Nephron (organoid): ENCODE measurements around the gene PEAK1.

ENCODE experiments used
- H3K27ac Mint-ChIP-seq, 3 experiments: 2 replicates each; pipeline ENCODE4 v1.8.0; 2020; ENCODE audit warnings: mixed read lengths in 3 of 3, mild to moderate bottlenecking in 2 of 3, moderate library complexity in 1 of 3
- H3K27me3 Mint-ChIP-seq: 2 replicates; pipeline ENCODE4 v1.8.0; 2021; ENCODE audit warnings: low read depth, mild to moderate bottlenecking, moderate library complexity, mixed read lengths
- H3K36me3 Mint-ChIP-seq: 2 replicates; pipeline ENCODE4 v1.8.0; 2020; ENCODE audit warnings: low read depth, mixed read lengths
- H3K4me1 Mint-ChIP-seq: 2 replicates; pipeline ENCODE4 v1.8.0; 2020; ENCODE audit warnings: mixed read lengths
- H3K4me3 Mint-ChIP-seq, 3 experiments: 2 replicates each; pipeline ENCODE4 v1.8.0; 2020; ENCODE audit warnings: mild to moderate bottlenecking in 3 of 3, mixed read lengths in 3 of 3, moderate library complexity in 2 of 3
- H3K9me3 Mint-ChIP-seq: 2 replicates; pipeline ENCODE4 v1.8.0; 2020; ENCODE audit warnings: mixed read lengths
- TF ChIP-seq, protein P1 (sequence below), 3 experiments: fragments of 200-600 bp; sonication (generic); IDR thresholded peaks; one replicate each; pipeline ENCODE4 v1.5.0; 2021; ENCODE audit warnings: antibody characterized with exemption in 3 of 3; ENCODE audit not compliant: unreplicated experiment in 3 of 3

The PEAK1 gene

DNA sequence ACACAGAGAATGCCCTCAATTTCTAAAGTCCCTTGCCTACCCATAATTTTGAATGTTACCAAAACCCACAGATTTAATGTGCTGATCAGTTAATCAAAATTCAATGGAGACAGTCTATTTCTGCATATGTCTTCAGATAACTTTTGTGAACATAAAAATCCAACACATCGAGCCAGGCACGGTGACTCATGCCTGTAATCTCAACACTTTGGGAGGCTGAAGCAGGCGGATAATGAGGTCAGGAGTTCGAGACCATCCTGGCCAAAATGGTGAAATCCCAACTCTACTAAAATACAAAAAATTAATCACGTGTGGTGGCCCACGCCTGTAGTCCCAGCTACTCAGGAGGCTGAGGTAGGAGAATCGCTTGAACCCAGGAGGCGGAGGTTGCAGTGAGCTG lies 49.3 kb downstream of the PEAK1 start:
- no peak overlapping the region for H3K4me3 Mint-ChIP-seq
- H3K9me3 Mint-ChIP-seq: no peaks in the 10 kb centered on the region
- no peak overlapping the region for H3K27ac Mint-ChIP-seq
- H3K4me1 Mint-ChIP-seq: no peaks in the 10 kb centered on the region
- TF ChIP-seq, protein P1, sequence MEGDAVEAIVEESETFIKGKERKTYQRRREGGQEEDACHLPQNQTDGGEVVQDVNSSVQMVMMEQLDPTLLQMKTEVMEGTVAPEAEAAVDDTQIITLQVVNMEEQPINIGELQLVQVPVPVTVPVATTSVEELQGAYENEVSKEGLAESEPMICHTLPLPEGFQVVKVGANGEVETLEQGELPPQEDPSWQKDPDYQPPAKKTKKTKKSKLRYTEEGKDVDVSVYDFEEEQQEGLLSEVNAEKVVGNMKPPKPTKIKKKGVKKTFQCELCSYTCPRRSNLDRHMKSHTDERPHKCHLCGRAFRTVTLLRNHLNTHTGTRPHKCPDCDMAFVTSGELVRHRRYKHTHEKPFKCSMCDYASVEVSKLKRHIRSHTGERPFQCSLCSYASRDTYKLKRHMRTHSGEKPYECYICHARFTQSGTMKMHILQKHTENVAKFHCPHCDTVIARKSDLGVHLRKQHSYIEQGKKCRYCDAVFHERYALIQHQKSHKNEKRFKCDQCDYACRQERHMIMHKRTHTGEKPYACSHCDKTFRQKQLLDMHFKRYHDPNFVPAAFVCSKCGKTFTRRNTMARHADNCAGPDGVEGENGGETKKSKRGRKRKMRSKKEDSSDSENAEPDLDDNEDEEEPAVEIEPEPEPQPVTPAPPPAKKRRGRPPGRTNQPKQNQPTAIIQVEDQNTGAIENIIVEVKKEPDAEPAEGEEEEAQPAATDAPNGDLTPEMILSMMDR (IDR thresholded peaks at IDR 0.05; ENCODE audit: unreplicated experiment in 3 of 3): no peak
- H3K27me3 Mint-ChIP-seq: no peaks in the 10 kb centered on the region
- no peaks in the 10 kb centered on the region for H3K36me3 Mint-ChIP-seq

GRCh38 chr15:77369168-77369567 lies 50.7 kb downstream of the PEAK1 start:
- no peaks in the 10 kb centered on the region for H3K9me3 Mint-ChIP-seq
- H3K27me3 Mint-ChIP-seq: no peaks in the 10 kb centered on the region
- no peak overlapping the region for H3K4me3 Mint-ChIP-seq
- no peak overlapping the region for H3K27ac Mint-ChIP-seq
- H3K4me1 Mint-ChIP-seq: no peaks in the 10 kb centered on the region
- TF ChIP-seq, protein P1 (IDR thresholded peaks at IDR 0.05; ENCODE audit: unreplicated experiment in 3 of 3): no peak
- H3K36me3 Mint-ChIP-seq: peaks cover 4% of the 10 kb centered on the region

DNA sequence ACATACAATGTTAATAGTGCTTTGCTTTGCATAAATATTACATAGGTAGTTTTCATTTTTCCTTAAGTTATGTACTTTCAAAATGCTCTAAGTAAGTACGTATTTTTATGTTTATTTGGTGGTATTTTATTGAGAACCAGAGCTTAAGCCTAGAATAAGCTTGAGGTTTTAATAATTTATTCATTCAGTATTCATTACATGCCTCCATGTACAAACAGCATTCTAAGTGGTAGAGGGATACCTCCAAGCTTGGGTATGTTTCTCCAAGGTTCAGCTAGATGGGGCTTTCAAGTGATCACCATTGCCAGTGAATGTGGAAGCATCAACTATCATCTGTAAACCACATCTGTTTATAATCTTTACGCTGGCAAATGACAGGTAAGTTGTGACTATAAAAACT lies 52.3 kb downstream of the PEAK1 start:
- H3K9me3 Mint-ChIP-seq: no peaks in the 10 kb centered on the region
- H3K4me3 Mint-ChIP-seq: no peak overlapping the region
- no peaks in the 10 kb centered on the region for H3K27me3 Mint-ChIP-seq
- H3K27ac Mint-ChIP-seq: no peak overlapping the region
- TF ChIP-seq, protein P1 (IDR thresholded peaks at IDR 0.05; ENCODE audit: unreplicated experiment in 3 of 3): no peak
- H3K4me1 Mint-ChIP-seq: no peaks in the 10 kb centered on the region
- peaks cover 12% of the 10 kb centered on the region for H3K36me3 Mint-ChIP-seq

- TF ChIP-seq, protein P1 (IDR thresholded peaks at IDR 0.05; ENCODE audit: unreplicated experiment in 3 of 3): no peak
- Mint-ChIP-seq H3K27ac (no peak overlapping the region), H3K4me3 (no peak overlapping the region), H3K27me3 (no peaks in the 10 kb centered on the region), H3K36me3 (peaks cover 19% of the 10 kb centered on the region), H3K4me1 (no peaks in the 10 kb centered on the region), H3K9me3 (no peaks in the 10 kb centered on the region)
Measured at GRCh38 chr15:77361456-77361855, 58.4 kb downstream of the PEAK1 start.

DNA sequence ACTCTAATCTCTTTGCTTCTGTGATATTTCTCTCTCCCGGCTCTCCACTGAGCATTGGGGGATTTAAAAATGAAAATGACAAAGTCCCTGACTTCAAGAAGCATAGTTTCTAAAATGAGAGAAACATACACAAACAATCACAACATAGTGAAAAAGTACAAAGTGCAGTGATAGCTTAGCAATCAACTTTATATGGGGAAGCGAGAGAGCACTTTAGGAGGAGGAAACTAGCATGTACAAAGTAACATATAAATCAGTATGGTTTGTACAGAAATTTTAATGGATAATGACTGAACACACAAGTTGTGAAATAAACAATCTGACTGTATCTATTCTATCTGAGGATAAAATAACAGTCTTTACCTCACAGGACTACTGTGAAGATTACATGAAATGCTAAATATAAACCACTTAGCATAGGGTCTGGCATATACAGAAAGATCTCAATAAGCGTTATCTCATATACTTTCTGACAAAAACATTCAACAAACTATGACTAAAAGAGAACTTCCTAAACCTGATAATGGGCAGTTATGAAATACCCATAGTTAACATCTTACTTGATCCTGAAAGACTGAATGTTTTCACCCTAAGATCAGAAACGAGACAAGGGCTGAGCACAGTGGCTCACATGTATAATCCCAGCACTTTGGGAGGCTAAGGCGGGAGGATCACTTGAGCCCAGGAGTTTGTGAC lies 61.2 kb downstream of the PEAK1 start:
- TF ChIP-seq, protein P1 (IDR thresholded peaks at IDR 0.05; ENCODE audit: unreplicated experiment in 3 of 3): no peak
- no peak overlapping the region for H3K27ac Mint-ChIP-seq
- H3K36me3 Mint-ChIP-seq: peaks cover 17% of the 10 kb centered on the region
- H3K27me3 Mint-ChIP-seq: no peaks in the 10 kb centered on the region
- peaks cover 7% of the 10 kb centered on the region for H3K4me1 Mint-ChIP-seq
- no peaks in the 10 kb centered on the region for H3K9me3 Mint-ChIP-seq
- H3K4me3 Mint-ChIP-seq: no peak overlapping the region

- peaks cover 7% of the 10 kb centered on the region for H3K4me1 Mint-ChIP-seq
- TF ChIP-seq, protein P1 (IDR thresholded peaks at IDR 0.05; ENCODE audit: unreplicated experiment in 3 of 3): no peak
- H3K36me3 Mint-ChIP-seq: peaks cover 11% of the 10 kb centered on the region
- H3K4me3 Mint-ChIP-seq: no peak overlapping the region
- H3K27ac Mint-ChIP-seq: no peak overlapping the region
- no peaks in the 10 kb centered on the region for H3K27me3 Mint-ChIP-seq
- no peaks in the 10 kb centered on the region for H3K9me3 Mint-ChIP-seq
Measured at GRCh38 chr15:77356305-77356704, 63.6 kb downstream of the PEAK1 start.
